A673 (cell line): ENCODE data around the gene FAR1. TPM values are rescaled to one million over a fixed set of nuclear protein-coding genes. Genes with fewer than 3 reads are reported as not detected.

ENCODE experiments used
- BruUV-seq: library from RNA; stranded (reverse); fragments of 400-500 nt; replicated peaks from 2 replicates; lab custom pipeline; 2021; lab: Mats Ljungman, UMichigan
- CTCF ChIA-PET: fragments of 300-600 bp; sonication (Branson Sonifier 250); formaldehyde crosslinking; loops from one replicate; lab custom pipeline; 2022; ENCODE audit warnings: antibody characterized with exemption; lab: Charles Lee
- POLR2A ChIA-PET: fragments of 300-600 bp; sonication (Branson Sonifier 250); formaldehyde crosslinking; loops from one replicate; lab custom pipeline; 2022; ENCODE audit warnings: antibody characterized with exemption; ENCODE audit not compliant: low non-redundant PET; lab: Charles Lee
- DNase-seq: peaks from one replicate; pipeline ENCODE4 v3.0.0-alpha.2; 2015; ENCODE audit warnings: low spot score
- H3K27ac ChIP-seq: fragments of 200-600 bp; sonication (generic); 2 replicates; pipeline ENCODE4 v1.5.1; 2016; ENCODE audit warnings: mixed run types, low read depth, mild to moderate bottlenecking, mixed read lengths, antibody characterized with exemption, low read length; ENCODE audit not compliant: poor library complexity, severe bottlenecking
- H3K27me3 ChIP-seq: fragments of 200-600 bp; sonication (generic); replicated peaks from 2 replicates; pipeline ENCODE4 v1.6.1; 2017; ENCODE audit warnings: mixed run types, low read depth, mild to moderate bottlenecking, mixed read lengths, antibody characterized with exemption, low read length; ENCODE audit not compliant: insufficient read depth, poor library complexity
- H3K36me3 ChIP-seq: fragments of 200-600 bp; sonication (generic); 2 replicates; pipeline ENCODE4 v1.6.1; 2016; ENCODE audit warnings: mixed run types, mild to moderate bottlenecking, mixed read lengths, antibody characterized with exemption, low read length; ENCODE audit not compliant: insufficient read depth, poor library complexity, severe bottlenecking
- H3K4me1 ChIP-seq: fragments of 200-600 bp; sonication (generic); 2 replicates; pipeline ENCODE4 v1.6.1; 2017; ENCODE audit warnings: mixed run types, mild to moderate bottlenecking, mixed read lengths, antibody characterized with exemption, low read length; ENCODE audit not compliant: insufficient read depth, poor library complexity, severe bottlenecking
- H3K4me3 ChIP-seq: fragments of 200-600 bp; sonication (generic); 2 replicates; pipeline ENCODE4 v1.5.1; 2016; ENCODE audit warnings: low read depth, mixed run types, mild to moderate bottlenecking, mixed read lengths, low read length; ENCODE audit not compliant: poor library complexity, severe bottlenecking
- H3K9me3 ChIP-seq: fragments of 200-600 bp; sonication (generic); 2 replicates; pipeline ENCODE4 v1.6.1; 2016; ENCODE audit warnings: mixed run types, low read depth, mild to moderate bottlenecking, mixed read lengths, antibody characterized with exemption, low read length; ENCODE audit not compliant: poor library complexity, severe bottlenecking
- CTCF ChIP-seq: fragments of 300-800, 200-600 bp; sonication (generic); conservative IDR thresholded peaks from 2 replicates; pipeline ENCODE4 v1.5.1; 2017; ENCODE audit warnings: low read depth, mild to moderate bottlenecking, antibody characterized with exemption, low read length, moderate library complexity, mixed read lengths
- EZH2 ChIP-seq: fragments of 200-600 bp; sonication (generic); IDR thresholded peaks from 2 replicates; pipeline ENCODE4 v1.6.1; 2017; ENCODE audit warnings: borderline replicate concordance, low read depth, mild to moderate bottlenecking, mixed read lengths, antibody characterized with exemption, low read length; ENCODE audit not compliant: poor library complexity, severe bottlenecking
- intact Hi-C: fragments of 100-400 bp; cut with micrococcal nuclease; formaldehyde crosslinking; loops from one replicate; pipeline ENCODE4 v1.10.0; 2022; ENCODE audit not compliant: unreplicated experiment
- total RNA-seq: library from RNA; stranded (reverse); gene quantifications from 2 replicates; pipeline ENCODE4 v1.2.3, GENCODE V29; 2021

The FAR1 gene
- total RNA-seq, 1 experiment from 2014 or later = 66.6 TPM

- Histone ChIP-seq H3K4me1 (peaks cover 51% of the 10 kb centered on the region), H3K27ac (peak overlapping the region; percentile 16), H3K27me3 (no peaks in the 10 kb centered on the region), H3K4me3 (no peak overlapping the region), H3K36me3 (no peaks in the 10 kb centered on the region), H3K9me3 (no peaks in the 10 kb centered on the region)
- TF ChIP-seq CTCF (no peak), EZH2 (no peak)
- intact Hi-C loops = no loop called here
- CTCF ChIA-PET = no interaction called here
- DNase-seq = no peak
- POLR2A ChIA-PET = no interaction called here
- no TSS peak for BruUV-seq
These were observed 13.0 kb downstream of the FAR1 start for GRCh38 chr11:13681446-13681845.

- ChIA-PET POLR2A (no interaction called here), CTCF (no interaction called here)
- Histone ChIP-seq H3K27ac (no peak overlapping the region), H3K4me3 (no peak overlapping the region), H3K36me3 (no peaks in the 10 kb centered on the region), H3K4me1 (peaks cover 54% of the 10 kb centered on the region), H3K9me3 (no peaks in the 10 kb centered on the region), H3K27me3 (no peaks in the 10 kb centered on the region)
- no TSS peak for BruUV-seq
- intact Hi-C loops = no loop called here
- DNase-seq = no peak
- TF ChIP-seq EZH2 = no peak
- no peak for TF ChIP-seq CTCF
These were observed 13.7 kb downstream of the FAR1 start for GRCh38 chr11:13682212-13682611.

- DNase-seq = peak; percentile 81
- ChIA-PET CTCF (interaction anchor here (0.6 kb wide), 1 partner anchor 221 kb away, joined by 3 read pairs; no protein-coding TSS in a partner anchor), POLR2A (no interaction called here)
- Histone ChIP-seq H3K9me3 (no peaks in the 10 kb centered on the region), H3K4me1 (peaks cover 46% of the 10 kb centered on the region), H3K27me3 (no peaks in the 10 kb centered on the region), H3K4me3 (peak overlapping the region; percentile 5), H3K36me3 (no peaks in the 10 kb centered on the region), H3K27ac (peak overlapping the region; percentile 79)
- no TSS peak for BruUV-seq
- TF ChIP-seq CTCF (no peak), EZH2 (no peak)
- intact Hi-C loops = no loop called here
These were observed 17.1 kb downstream of the FAR1 start for GRCh38 chr11:13685461-13686108.
